HTR-8/SVneo (cell line): ENCODE measurements around the gene DNAH2.
A peak's percentile ranks its signal among the peaks of the same experiment; 100 is the strongest.

ENCODE experiments used
- DNase-seq: peaks from one replicate; pipeline ENCODE4 v3.0.0; 2011; ENCODE audit warnings: low spot score, mixed read lengths; ENCODE audit not compliant: insufficient read length
- FAIRE-seq: peaks from 2 replicates; lab custom pipeline; 2011; peaks lifted over from hg19 to GRCh38; lab: Jason Lieb, UNC

Gene DNAH2

GRCh38 chr17:7843536-7844291 is 126.2 kb downstream of the DNAH2 start:
- FAIRE-seq, result peak; percentile 83
- peak; percentile 78 for DNase-seq

DNA sequence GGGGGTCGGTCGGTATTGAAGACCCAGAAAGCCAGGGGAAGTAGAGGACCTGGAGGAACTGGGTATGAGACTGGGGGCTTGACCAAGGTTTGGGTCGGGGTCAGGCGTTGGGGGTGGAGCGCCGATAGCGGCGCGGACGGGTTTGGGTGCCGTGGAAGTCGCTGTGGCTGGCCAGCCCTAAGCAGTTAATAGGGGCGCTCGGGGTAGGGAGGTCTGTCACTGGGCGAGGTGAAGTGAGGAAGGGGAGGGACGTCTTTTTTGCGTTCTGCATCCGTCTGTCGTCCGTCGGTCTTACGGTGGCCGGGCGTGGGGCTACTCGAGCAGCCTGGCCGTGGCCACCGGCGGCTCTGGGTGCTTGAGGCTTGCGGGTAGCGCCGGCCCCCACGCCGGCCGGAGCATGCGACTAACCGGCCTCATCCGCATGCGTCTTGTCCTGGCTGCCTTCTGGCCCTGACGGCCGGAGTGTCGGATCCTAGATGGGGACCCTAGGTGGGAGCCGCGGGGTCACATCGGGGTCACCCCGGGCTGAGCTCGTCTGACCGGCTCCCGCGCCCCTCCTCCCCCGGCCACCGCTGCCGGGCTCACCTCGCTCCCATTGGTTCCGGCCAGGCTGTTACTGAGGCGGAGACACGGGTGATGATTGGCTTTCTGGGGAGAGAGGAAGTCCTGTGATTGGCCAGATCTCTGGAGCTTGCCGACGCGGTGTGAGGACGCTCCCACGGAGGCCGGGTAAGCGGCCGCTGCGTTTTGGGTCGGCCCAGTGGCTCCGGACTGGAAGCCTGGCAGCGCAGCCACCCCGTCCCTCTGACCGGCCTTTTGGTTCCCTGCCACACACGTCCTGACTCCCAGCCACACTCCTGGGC is 127.0 kb downstream of the DNAH2 start:
- peak; percentile 96 for FAIRE-seq

GRCh38 chr17:7845359-7846062 is 128.0 kb downstream of the DNAH2 start:
- no peak for DNase-seq
- FAIRE-seq, result no peak

More for the DNA sequence above, 127.0 kb downstream of the DNAH2 start:
- peak; percentile 97 for DNase-seq

DNA sequence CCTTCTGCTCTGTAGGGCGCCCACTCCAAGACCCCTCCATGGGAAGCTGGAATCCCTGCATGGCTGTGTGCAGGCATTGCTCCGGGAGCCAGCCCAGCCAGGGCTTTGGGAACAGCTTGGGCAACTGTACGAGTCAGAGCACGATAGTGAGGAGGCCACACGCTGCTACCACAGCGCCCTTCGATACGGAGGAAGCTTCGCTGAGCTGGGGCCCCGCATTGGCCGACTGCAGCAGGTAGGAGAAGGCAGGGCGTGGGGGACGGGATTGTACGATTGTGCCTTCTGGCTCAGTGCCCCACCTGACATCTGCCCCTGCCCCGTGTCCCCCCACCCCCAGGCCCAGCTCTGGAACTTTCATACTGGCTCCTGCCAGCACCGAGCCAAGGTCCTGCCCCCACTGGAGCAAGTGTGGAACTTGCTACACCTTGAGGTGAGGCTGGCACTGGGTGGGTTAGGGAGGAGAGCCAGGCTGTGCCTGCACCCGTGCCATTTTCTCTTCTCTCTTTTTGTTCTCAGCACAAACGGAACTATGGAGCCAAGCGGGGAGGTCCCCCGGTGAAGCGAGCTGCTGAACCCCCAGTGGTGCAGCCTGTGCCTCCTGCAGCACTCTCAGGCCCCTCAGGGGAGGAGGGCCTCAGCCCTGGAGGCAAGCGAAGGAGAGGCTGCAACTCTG is 128.7 kb downstream of the DNAH2 start:
- DNase-seq, result no peak
- no peak for FAIRE-seq

- no peak for DNase-seq
- FAIRE-seq, result no peak
Observed at GRCh38 chr17:7846765-7847661, 129.5 kb downstream of the DNAH2 start.

- FAIRE-seq (no peak), DNase-seq (no peak)
Observed at GRCh38 chr17:7848131-7848579, 130.6 kb downstream of the DNAH2 start.

DNA sequence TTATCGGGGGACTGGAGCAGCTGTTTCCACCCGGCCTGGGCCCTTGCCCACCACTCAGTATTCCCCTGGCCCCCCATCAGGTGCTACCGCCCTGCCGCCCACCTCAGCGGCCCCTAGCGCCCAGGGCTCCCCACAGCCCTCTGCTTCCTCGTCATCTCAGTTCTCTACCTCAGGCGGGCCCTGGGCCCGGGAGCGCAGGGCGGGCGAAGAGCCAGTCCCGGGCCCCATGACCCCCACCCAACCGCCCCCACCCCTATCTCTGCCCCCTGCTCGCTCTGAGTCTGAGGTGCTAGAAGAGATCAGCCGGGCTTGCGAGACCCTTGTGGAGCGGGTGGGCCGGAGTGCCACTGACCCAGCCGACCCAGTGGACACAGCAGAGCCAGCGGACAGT is 131.2 kb downstream of the DNAH2 start:
- FAIRE-seq, result no peak
- no peak for DNase-seq

DNA sequence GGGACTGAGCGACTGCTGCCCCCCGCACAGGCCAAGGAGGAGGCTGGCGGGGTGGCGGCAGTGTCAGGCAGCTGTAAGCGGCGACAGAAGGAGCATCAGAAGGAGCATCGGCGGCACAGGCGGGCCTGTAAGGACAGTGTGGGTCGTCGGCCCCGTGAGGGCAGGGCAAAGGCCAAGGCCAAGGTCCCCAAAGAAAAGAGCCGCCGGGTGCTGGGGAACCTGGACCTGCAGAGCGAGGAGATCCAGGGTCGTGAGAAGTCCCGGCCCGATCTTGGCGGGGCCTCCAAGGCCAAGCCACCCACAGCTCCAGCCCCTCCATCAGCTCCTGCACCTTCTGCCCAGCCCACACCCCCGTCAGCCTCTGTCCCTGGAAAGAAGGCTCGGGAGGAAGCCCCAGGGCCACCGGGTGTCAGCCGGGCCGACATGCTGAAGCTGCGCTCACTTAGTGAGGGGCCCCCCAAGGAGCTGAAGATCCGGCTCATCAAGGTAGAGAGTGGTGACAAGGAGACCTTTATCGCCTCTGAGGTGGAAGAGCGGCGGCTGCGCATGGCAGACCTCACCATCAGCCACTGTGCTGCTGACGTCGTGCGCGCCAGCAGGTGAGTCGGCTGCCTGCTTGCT is 131.7 kb downstream of the DNAH2 start:
- FAIRE-seq, result no peak

DNA sequence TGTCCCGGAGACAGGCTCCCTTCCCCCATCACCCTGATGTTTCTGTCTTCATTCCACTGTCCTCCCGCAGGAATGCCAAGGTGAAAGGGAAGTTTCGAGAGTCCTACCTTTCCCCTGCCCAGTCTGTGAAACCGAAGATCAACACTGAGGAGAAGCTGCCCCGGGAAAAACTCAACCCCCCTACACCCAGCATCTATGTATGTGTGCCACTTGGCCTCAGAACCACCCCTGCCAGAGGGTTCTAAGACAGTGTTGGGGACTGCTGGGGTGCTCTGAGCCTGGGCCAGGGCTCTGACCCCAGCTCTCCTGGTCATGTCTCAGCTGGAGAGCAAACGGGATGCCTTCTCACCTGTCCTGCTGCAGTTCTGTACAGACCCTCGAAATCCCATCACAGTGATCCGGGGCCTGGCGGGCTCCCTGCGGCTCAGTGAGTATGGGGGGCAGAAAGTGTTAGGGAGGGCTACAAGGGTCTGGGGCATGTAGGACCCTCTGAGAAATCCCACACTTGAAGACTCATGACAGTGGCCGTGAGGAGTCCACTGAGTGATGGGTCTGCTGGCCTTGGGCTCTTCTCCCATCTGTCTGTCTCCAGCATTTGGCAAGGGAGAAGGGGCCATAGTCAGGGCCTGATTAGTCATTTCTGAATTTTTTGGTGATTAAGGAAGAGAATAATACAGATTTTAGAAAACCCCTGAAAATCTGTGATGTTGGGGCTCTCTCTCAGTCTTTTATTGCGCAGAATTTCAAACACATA is 132.4 kb downstream of the DNAH2 start:
- FAIRE-seq, result no peak
- no peak for DNase-seq

More for the DNA sequence above, 131.7 kb downstream of the DNAH2 start:
- no peak for DNase-seq

DNA sequence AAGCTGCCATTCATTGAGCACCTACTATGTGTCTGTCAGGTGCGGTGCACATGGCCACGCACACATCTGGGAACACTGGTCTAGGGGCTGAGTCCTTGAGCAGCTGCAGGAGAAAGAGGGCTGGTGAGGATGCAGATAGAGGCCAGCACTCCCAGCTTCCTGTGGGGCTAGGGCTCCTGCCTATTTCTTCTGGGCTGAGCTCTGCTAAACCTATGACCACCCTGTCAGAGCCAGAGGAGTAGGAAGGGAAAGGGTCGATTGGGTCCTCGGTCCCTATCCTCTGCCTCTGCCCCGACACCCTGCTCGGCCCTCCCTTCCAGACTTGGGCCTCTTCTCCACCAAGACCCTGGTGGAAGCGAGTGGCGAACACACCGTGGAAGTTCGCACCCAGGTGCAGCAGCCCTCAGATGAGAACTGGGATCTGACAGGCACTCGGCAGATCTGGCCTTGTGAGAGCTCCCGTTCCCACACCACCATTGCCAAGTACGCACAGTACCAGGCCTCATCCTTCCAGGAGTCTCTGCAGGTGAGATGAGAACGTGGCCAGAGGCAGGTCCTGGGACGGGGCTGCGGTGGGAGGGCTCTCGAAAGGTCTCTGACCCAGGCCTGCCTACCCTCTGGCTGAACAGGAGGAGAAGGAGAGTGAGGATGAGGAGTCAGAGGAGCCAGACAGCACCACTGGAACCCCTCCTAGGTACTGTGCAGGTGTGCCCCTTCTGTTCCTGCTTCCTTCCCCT is 133.3 kb downstream of the DNAH2 start:
- DNase-seq, result no peak
- FAIRE-seq, result no peak

DNA sequence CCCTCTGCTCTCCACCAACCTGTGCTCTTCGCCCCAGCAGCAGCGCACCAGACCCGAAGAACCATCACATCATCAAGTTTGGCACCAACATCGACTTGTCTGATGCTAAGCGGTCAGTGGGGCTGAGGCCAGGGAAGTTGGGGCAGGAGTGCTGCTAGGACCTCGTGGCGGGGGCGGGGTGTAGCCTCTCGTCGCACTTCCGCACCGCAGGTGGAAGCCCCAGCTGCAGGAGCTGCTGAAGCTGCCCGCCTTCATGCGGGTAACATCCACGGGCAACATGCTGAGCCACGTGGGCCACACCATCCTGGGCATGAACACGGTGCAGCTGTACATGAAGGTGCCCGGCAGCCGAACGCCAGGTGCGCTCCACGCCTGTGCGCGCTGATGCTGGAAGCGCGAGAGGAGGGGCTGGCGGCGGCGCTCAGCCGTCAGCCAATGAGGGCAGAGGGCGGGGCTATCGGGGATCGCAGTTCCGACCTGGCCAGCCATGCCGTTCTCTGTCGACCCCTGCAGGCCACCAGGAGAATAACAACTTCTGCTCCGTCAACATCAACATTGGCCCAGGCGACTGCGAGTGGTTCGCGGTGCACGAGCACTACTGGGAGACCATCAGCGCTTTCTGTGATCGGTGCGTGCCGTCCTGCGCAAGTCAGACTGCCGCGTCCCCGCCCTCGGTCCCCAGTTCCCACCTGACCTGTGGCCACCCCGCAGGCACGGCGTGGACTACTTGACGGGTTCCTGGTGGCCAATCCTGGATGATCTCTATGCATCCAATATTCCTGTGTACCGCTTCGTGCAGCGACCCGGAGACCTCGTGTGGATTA is 134.1 kb downstream of the DNAH2 start:
- FAIRE-seq (peak; percentile 100), DNase-seq (peak; percentile 89)

DNA sequence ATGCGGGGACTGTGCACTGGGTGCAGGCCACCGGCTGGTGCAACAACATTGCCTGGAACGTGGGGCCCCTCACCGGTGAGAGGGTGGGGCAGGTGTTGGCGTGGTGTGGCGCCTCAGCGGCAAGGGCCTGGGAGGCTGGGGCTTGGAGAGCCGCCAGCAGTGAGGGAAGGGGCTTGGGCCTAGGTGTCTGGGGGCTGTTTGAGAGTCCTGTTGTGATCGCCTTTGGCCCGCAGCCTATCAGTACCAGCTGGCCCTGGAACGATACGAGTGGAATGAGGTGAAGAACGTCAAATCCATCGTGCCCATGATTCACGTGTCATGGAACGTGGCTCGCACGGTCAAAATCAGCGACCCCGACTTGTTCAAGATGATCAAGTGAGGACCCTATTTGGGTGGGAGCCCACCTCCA is 134.7 kb downstream of the DNAH2 start:
- peak; percentile 69 for FAIRE-seq
- no peak for DNase-seq

GRCh38 chr17:7852919-7853690 is 135.6 kb downstream of the DNAH2 start:
- DNase-seq (no peak), FAIRE-seq (no peak)

GRCh38 chr17:7853691-7854038 is 136.1 kb downstream of the DNAH2 start:
- FAIRE-seq, result no peak

GRCh38 chr17:7854078-7854777 is 136.7 kb downstream of the DNAH2 start:
- DNase-seq (no peak), FAIRE-seq (no peak)

More at GRCh38 chr17:7853691-7854038, 136.1 kb downstream of the DNAH2 start:
- DNase-seq, result no peak
